Esophagus muscularis mucosa (tissue), 4 donors: ENCODE measurements around the gene MAPK12. TPM values are rescaled to one million over a fixed set of nuclear protein-coding genes. Genes with fewer than 3 reads are reported as not detected.

Experiments used
- DNase-seq: peaks from one replicate; pipeline ENCODE4 v3.0.0-alpha.2; 2017; ENCODE audit errors: extremely low spot score
- H3K27ac ChIP-seq, 4 donors: fragments of 200-600 bp; sonication (generic); replicated peaks in 1 of 4; 1 replicate in 3 of 4; 2 replicates in 1 of 4; pipeline ENCODE4 v1.5.1; 2016 to 2019; ENCODE audit warnings: mild to moderate bottlenecking in 1 of 4
- H3K27me3 ChIP-seq, 4 donors: fragments of 200-600 bp; sonication (generic); one replicate each; pipeline versions ENCODE4 v1.5.1 to v1.6.0; 2016 to 2019
- H3K36me3 ChIP-seq, 4 donors: fragments of 200-600 bp; sonication (generic); one replicate each; pipeline ENCODE4 v1.5.1; 2016 to 2019
- H3K4me1 ChIP-seq, 4 donors: fragments of 200-600 bp; sonication (generic); one replicate each; pipeline ENCODE4 v1.5.1; 2016 to 2019
- H3K4me3 ChIP-seq, 4 donors: fragments of 200-600 bp; sonication (generic); 1 replicate in 2 of 4; 2 replicates in 2 of 4; pipeline ENCODE4 v1.5.1; 2016 to 2019; ENCODE audit warnings: mild to moderate bottlenecking in 4 of 4, moderate library complexity in 1 of 4
- H3K9me3 ChIP-seq, 4 donors: fragments of 200-600 bp; sonication (generic); 1 replicate in 3 of 4; 2 replicates in 1 of 4; pipeline ENCODE4 v1.5.1; 2016 to 2019
- EP300 ChIP-seq: sonication (generic); formaldehyde crosslinking; IDR thresholded peaks from one replicate; pipeline ENCODE4 v1.6.1; 2017; ENCODE audit warnings: antibody characterized with exemption
- POLR2A ChIP-seq: fragments of 450-650 bp; IDR thresholded peaks from one replicate; pipeline ENCODE4 v1.6.1; 2017; ENCODE audit warnings: antibody characterized with exemption, moderate library complexity, mild to moderate bottlenecking, low read depth
- POLR2AphosphoS5 ChIP-seq, 2 donors: sonication (generic); formaldehyde crosslinking; IDR thresholded peaks; one replicate each; pipeline ENCODE4 v1.6.1; 2017; ENCODE audit warnings: antibody characterized with exemption in 2 of 2
- WGBS: methylation state at CpG from one replicate; pipeline ENCODE4 v1.1.5; 2018; 5-methylcytosine and 5-hydroxymethylcytosine counted together
- intact Hi-C: fragments of 100-400 bp; cut with DNase I; formaldehyde crosslinking; loops from one replicate; pipeline ENCODE4 v1.15.1; 2023
- total RNA-seq, 4 donors: library from RNA; depleted of rRNA; stranded (reverse); fragments of >200 nt; gene quantifications; one replicate each; pipeline versions ENCODE4 v1.1.0 to v1.2.1, GENCODE V29; 2016
- TF ChIP-seq, protein P1 (sequence below), 3 experiments: fragments of 200-600 bp in 2 of 3; fragments of 450-650 bp in 1 of 3; sonication (generic) in 2 of 3; IDR thresholded peaks; one replicate each; pipeline ENCODE4 v1.5.1; 2017 to 2019; ENCODE audit warnings: antibody characterized with exemption in 3 of 3, mild to moderate bottlenecking in 2 of 3, moderate library complexity in 1 of 3

Gene MAPK12
- total RNA-seq, 4 donors from 2014 or later = 5.8 to 22.9 (median 16.1) TPM

DNA sequence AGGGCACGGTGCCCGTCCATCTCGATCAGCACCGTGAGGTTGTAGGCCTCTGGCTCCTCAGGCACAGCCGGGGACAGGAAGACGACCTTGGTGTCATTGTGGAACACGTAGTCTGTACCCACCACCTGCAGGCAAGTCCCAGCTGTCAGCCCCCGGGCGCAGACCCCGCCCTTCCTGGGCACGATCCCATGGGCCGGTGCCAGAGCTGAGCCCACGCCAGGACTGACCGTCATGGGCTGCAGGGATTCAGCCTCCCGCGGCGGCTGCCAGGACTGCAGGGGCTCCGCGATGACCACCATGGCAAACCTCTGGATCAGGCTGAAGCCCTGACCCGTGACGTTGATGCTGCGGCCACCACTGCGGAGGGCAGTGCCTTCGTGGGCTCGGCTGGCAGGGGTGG lies 20.5 kb upstream of the MAPK12 start:
- intact Hi-C loops = no loop called here
- WGBS = 76% methylated on average over 5 of the region's 25 CpGs
- peaks cover 90 to 96% (median 96%) of the 10 kb centered on the region in 4 donors for H3K36me3 ChIP-seq

GRCh38 chr22:50281384-50281760 lies 19.9 kb upstream of the MAPK12 start:
- no peaks in the 10 kb centered on the region for H3K27me3 ChIP-seq
- H3K4me3 ChIP-seq = no peak overlapping the region
- intact Hi-C loops = no loop called here
- H3K9me3 ChIP-seq = no peaks in the 10 kb centered on the region
- 94% methylated on average over 35 of the region's 36 CpGs for WGBS
- H3K27ac ChIP-seq = no peak overlapping the region
- DNase-seq = no peak
- peaks cover 10 to 16% (median 12%) of the 10 kb centered on the region in 4 donors for H3K4me1 ChIP-seq
- peaks cover 87 to 96% (median 96%) of the 10 kb centered on the region in 4 donors for H3K36me3 ChIP-seq
- TF ChIP-seq POLR2AphosphoS5 (IDR thresholded peaks at IDR 0.05) (no peak), EP300 (no peak), POLR2A (no peak)
- TF ChIP-seq, protein P1, sequence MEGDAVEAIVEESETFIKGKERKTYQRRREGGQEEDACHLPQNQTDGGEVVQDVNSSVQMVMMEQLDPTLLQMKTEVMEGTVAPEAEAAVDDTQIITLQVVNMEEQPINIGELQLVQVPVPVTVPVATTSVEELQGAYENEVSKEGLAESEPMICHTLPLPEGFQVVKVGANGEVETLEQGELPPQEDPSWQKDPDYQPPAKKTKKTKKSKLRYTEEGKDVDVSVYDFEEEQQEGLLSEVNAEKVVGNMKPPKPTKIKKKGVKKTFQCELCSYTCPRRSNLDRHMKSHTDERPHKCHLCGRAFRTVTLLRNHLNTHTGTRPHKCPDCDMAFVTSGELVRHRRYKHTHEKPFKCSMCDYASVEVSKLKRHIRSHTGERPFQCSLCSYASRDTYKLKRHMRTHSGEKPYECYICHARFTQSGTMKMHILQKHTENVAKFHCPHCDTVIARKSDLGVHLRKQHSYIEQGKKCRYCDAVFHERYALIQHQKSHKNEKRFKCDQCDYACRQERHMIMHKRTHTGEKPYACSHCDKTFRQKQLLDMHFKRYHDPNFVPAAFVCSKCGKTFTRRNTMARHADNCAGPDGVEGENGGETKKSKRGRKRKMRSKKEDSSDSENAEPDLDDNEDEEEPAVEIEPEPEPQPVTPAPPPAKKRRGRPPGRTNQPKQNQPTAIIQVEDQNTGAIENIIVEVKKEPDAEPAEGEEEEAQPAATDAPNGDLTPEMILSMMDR (IDR thresholded peaks at IDR 0.05) = no peak

More for the DNA sequence above, 20.5 kb upstream of the MAPK12 start:
- H3K4me1 ChIP-seq = peaks cover 10 to 13% (median 11%) of the 10 kb centered on the region in 4 donors
- no peak for DNase-seq
- H3K27ac ChIP-seq = peak overlapping the region in 2 of 4 donors; percentile 18 to 50
- H3K4me3 ChIP-seq = no peak overlapping the region
- TF ChIP-seq POLR2AphosphoS5 (IDR thresholded peaks at IDR 0.05) (no peak), EP300 (no peak), POLR2A (no peak)
- TF ChIP-seq, protein P1 (IDR thresholded peaks at IDR 0.05) = no peak
- no peaks in the 10 kb centered on the region for H3K27me3 ChIP-seq
- H3K9me3 ChIP-seq = no peaks in the 10 kb centered on the region

GRCh38 chr22:50280708-50281383 lies 19.4 kb upstream of the MAPK12 start:
- Histone ChIP-seq H3K36me3 (peaks cover 82 to 96% (median 96%) of the 10 kb centered on the region in 4 donors), H3K27ac (no peak overlapping the region), H3K9me3 (no peaks in the 10 kb centered on the region), H3K4me1 (peaks cover 10 to 21% (median 15%) of the 10 kb centered on the region in 4 donors), H3K4me3 (no peak overlapping the region), H3K27me3 (no peaks in the 10 kb centered on the region)
- 94% methylated on average over 47 of the region's 47 CpGs for WGBS
- intact Hi-C loops = no loop called here
- DNase-seq = no peak
- TF ChIP-seq, protein P1 (IDR thresholded peaks at IDR 0.05) = no peak
- TF ChIP-seq POLR2AphosphoS5 (IDR thresholded peaks at IDR 0.05) (no peak), POLR2A (no peak), EP300 (no peak)

- intact Hi-C loops = no loop called here
- TF ChIP-seq POLR2A = no peak
- TF ChIP-seq POLR2AphosphoS5 (IDR thresholded peaks at IDR 0.05) = no peak
- no peak for TF ChIP-seq EP300
- TF ChIP-seq, protein P1 (IDR thresholded peaks at IDR 0.05) = no peak
- no peaks in the 10 kb centered on the region for H3K9me3 ChIP-seq
Measured at GRCh38 chr22:50280022-50280707, 18.7 kb upstream of the MAPK12 start.

More at GRCh38 chr22:50280022-50280707, 18.7 kb upstream of the MAPK12 start:
- no peak overlapping the region for H3K4me3 ChIP-seq
- H3K4me1 ChIP-seq = peaks cover 11 to 28% (median 17%) of the 10 kb centered on the region in 4 donors
- DNase-seq = no peak
- peak overlapping the region in 1 of 4 donors; percentile 14 for H3K27ac ChIP-seq
- no peaks in the 10 kb centered on the region for H3K27me3 ChIP-seq
- 97% methylated on average over 28 of the region's 38 CpGs for WGBS
- H3K36me3 ChIP-seq = peaks cover 84 to 99% (median 99%) of the 10 kb centered on the region in 4 donors
